HepG2 (cell line): ENCODE measurements around the gene AXIN1. TPM values are rescaled to one million over a fixed set of nuclear protein-coding genes. Genes with fewer than 3 reads are reported as not detected.

Experiments
- CENPBD1 ChIP-seq: sonication (generic); formaldehyde crosslinking; IDR thresholded peaks from 2 replicates; pipeline ENCODE4 v1.8.0; 2022; ENCODE audit warnings: missing genetic modification reagents, low read depth, mild to moderate bottlenecking, borderline replicate concordance
- EED ChIP-seq: sonication (generic); formaldehyde crosslinking; IDR thresholded peaks from 2 replicates; pipeline ENCODE4 v1.5.0; 2020; ENCODE audit warnings: mild to moderate bottlenecking, missing genetic modification reagents
- HNRNPL ChIP-seq: fragments of 200-400 bp; formaldehyde crosslinking; IDR thresholded peaks from 2 replicates; pipeline ENCODE4 v1.6.1; 2017; ENCODE audit warnings: mild to moderate bottlenecking, low read depth, low read length
- MED1 ChIP-seq: sonication (generic); formaldehyde crosslinking; IDR thresholded peaks from 2 replicates; pipeline ENCODE4 v1.4.0; 2020; ENCODE audit warnings: missing genetic modification reagents
- NR2C2 ChIP-seq: sonication (generic); formaldehyde crosslinking; IDR thresholded peaks from 2 replicates; pipeline ENCODE4 v1.4.0; 2020; ENCODE audit warnings: missing genetic modification reagents, mild to moderate bottlenecking, moderate library complexity, borderline replicate concordance
- PATZ1 ChIP-seq: sonication (generic); formaldehyde crosslinking; IDR thresholded peaks from 2 replicates; pipeline ENCODE4 v1.4.0; 2020; ENCODE audit warnings: missing genetic modification reagents
- POGZ ChIP-seq: sonication (generic); formaldehyde crosslinking; IDR thresholded peaks from 2 replicates; pipeline ENCODE4 v1.4.0; 2020; ENCODE audit warnings: mild to moderate bottlenecking, missing genetic modification reagents
- PRDM10 ChIP-seq: sonication (generic); formaldehyde crosslinking; IDR thresholded peaks from 2 replicates; pipeline ENCODE4 v1.4.0; 2020; ENCODE audit warnings: low read depth, missing genetic modification reagents
- YY1 ChIP-seq: IDR thresholded peaks from 2 replicates; pipeline ENCODE4 v1.6.1; 2011; ENCODE audit warnings: low read length, low read depth, moderate library complexity, mild to moderate bottlenecking; ENCODE audit not compliant: insufficient read depth, insufficient replicate concordance
- ZBTB43 ChIP-seq: sonication (generic); formaldehyde crosslinking; conservative IDR thresholded peaks from 2 replicates; pipeline ENCODE4 v1.4.0; 2020; ENCODE audit warnings: missing genetic modification reagents
- ZNF607 ChIP-seq: sonication (generic); formaldehyde crosslinking; IDR thresholded peaks from 2 replicates; pipeline ENCODE4 v1.5.1; 2020; ENCODE audit warnings: missing genetic modification reagents, mild to moderate bottlenecking, borderline replicate concordance
- ZNF740 ChIP-seq: sonication (generic); formaldehyde crosslinking; IDR thresholded peaks from 2 replicates; pipeline ENCODE4 v1.4.0; 2020; ENCODE audit warnings: missing genetic modification reagents
- ZNF761 ChIP-seq: sonication (generic); formaldehyde crosslinking; conservative IDR thresholded peaks from 2 replicates; pipeline ENCODE4 v1.4.0; 2020; ENCODE audit warnings: mild to moderate bottlenecking, missing genetic modification reagents
- ZNF776 ChIP-seq: sonication (generic); formaldehyde crosslinking; IDR thresholded peaks from 2 replicates; pipeline ENCODE4 v1.4.0; 2020; ENCODE audit warnings: mild to moderate bottlenecking, missing genetic modification reagents
- ZSCAN5A ChIP-seq: sonication (generic); formaldehyde crosslinking; IDR thresholded peaks from 2 replicates; pipeline ENCODE4 v1.8.0; 2022; ENCODE audit warnings: mild to moderate bottlenecking, missing genetic modification reagents, borderline replicate concordance
- polyA plus RNA-seq, 8 experiments: library from polyadenylated mRNA; depleted of rRNA in 3 of 8; stranded (reverse) in 7 of 8; unstranded in 1 of 8; fragments of >200 nt; fragmentation: Illumina TruSeq in 4 of 8; extraction: Trizol in 4 of 8; gene quantifications; 2 replicates each; pipeline versions ENCODE4 v1.2.1 to v1.2.3, GENCODE V29; 2011 to 2016; ENCODE audit warnings: low read depth in 4 of 8, missing spikeins in 1 of 8, mixed read lengths in 1 of 8; ENCODE audit not compliant: insufficient read depth in 1 of 8
- total RNA-seq, 5 experiments: library from RNA; depleted of rRNA; stranded (reverse); fragments of >200 nt; fragmentation: Illumina TruSeq; extraction: Trizol; gene quantifications; 2 replicates each; pipeline ENCODE4 v1.2.3, GENCODE V29; 2016; ENCODE audit warnings: low read depth in 1 of 5

AXIN1 gene
- total and polyA plus RNA-seq, 2 of the 13 experiments (the other 11 are each of a cell fraction or from before 2014, with no cell fraction given): 24.0 to 26.0 TPM

- peak; percentile 81; the same call in 1 of the 2 replicates for TF ChIP-seq ZSCAN5A (CRISPR knock-in tag)
- no peak; the same call in 1 of the 2 replicates for TF ChIP-seq PRDM10
- TF ChIP-seq ZNF740 (CRISPR knock-in tag): no peak
- TF ChIP-seq ZNF607: peak; percentile 65; the same call in 1 of the 2 replicates
- TF ChIP-seq NR2C2 (CRISPR knock-in tag): 0 out of 2 replicates have a peak, but pooled peaks have one; percentile 36
- 0 out of 2 replicates have a peak, but pooled peaks have one; percentile 27 for TF ChIP-seq POGZ
- TF ChIP-seq HNRNPL: peak; percentile 98
- peak; percentile 93 for TF ChIP-seq MED1 (CRISPR knock-in tag)
- TF ChIP-seq CENPBD1 (CRISPR knock-in tag): no peak
- 0 out of 2 replicates have a peak, but pooled peaks have one; percentile 61 for TF ChIP-seq ZNF776 (CRISPR knock-in tag)
- 0 out of 2 replicates have a peak, but pooled peaks have one; percentile 44 for TF ChIP-seq ZNF761 (CRISPR knock-in tag)
- TF ChIP-seq ZBTB43 (CRISPR knock-in tag): no peak
- peak; percentile 69 for TF ChIP-seq YY1
- peak; percentile 85 for TF ChIP-seq PATZ1 (CRISPR knock-in tag)
- TF ChIP-seq EED (CRISPR knock-in tag): peak; percentile 50; the same call in 1 of the 2 replicates
Measured at GRCh38 chr16:361872-362701, 9.6 kb upstream of the AXIN1 start (continued).
